SJCRH30 (cell line): Measurements from ENCODE around the gene HTRA3. TPM values are rescaled to one million over a fixed set of nuclear protein-coding genes. Genes with fewer than 3 reads are reported as not detected.

Experiments used
- DNase-seq, 2 experiments: peaks; one replicate each; pipeline ENCODE4 v3.0.0-alpha.2; 2015 to 2020
- H3K27ac ChIP-seq: fragments of 250-450 bp; sonication (Bioruptor Pico); 2 replicates; pipeline ENCODE4 v1.5.1; 2020; ENCODE audit warnings: mild to moderate bottlenecking, moderate library complexity
- H3K27me3 ChIP-seq: fragments of 250-450 bp; sonication (Bioruptor Pico); 2 replicates; pipeline ENCODE4 v1.5.1; 2020; ENCODE audit warnings: mild to moderate bottlenecking, moderate library complexity
- H3K36me3 ChIP-seq: fragments of 250-450 bp; sonication (Bioruptor Pico); 2 replicates; pipeline ENCODE4 v1.5.1; 2020; ENCODE audit warnings: mild to moderate bottlenecking, moderate library complexity
- H3K4me1 ChIP-seq: fragments of 250-450 bp; sonication (Bioruptor Pico); 2 replicates; pipeline ENCODE4 v1.5.1; 2020; ENCODE audit warnings: mild to moderate bottlenecking, moderate library complexity
- H3K4me3 ChIP-seq: fragments of 250-450 bp; sonication (Bioruptor Pico); 2 replicates; pipeline ENCODE4 v1.5.1; 2020; ENCODE audit warnings: mild to moderate bottlenecking, moderate library complexity
- H3K9me3 ChIP-seq: fragments of 250-450 bp; sonication (Bioruptor Pico); replicated peaks from 2 replicates; pipeline ENCODE4 v1.5.1; 2020; ENCODE audit warnings: mild to moderate bottlenecking, moderate library complexity
- total RNA-seq: library from RNA; depleted of rRNA; stranded (reverse); fragments of >200 nt; shearing (Covaris generic); gene quantifications from 2 replicates; pipeline ENCODE4 v1.2.3, GENCODE V29; 2014

HTRA3 gene
- total RNA-seq, 1 experiment from 2014 or later = 0.08 TPM

DNA sequence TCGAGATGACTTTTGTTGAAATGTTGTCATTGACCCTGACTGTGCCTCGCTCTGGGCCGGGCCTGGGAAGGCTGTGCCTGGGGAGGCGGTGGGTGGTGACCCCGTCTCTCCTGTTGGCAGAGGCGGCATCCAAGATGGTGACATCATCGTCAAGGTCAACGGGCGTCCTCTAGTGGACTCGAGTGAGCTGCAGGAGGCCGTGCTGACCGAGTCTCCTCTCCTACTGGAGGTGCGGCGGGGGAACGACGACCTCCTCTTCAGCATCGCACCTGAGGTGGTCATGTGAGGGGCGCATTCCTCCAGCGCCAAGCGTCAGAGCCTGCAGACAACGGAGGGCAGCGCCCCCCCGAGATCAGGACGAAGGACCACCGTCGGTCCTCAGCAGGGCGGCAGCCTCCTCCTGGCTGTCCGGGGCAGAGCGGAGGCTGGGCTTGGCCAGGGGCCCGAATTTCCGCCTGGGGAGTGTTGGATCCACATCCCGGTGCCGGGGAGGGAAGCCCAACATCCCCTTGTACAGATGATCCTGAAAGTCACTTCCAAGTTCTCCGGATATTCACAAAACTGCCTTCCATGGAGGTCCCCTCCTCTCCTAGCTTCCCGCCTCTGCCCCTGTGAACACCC lies 36.4 kb downstream of the HTRA3 start:
- DNase-seq = no peak
- no peaks in the 10 kb centered on the region for H3K9me3 ChIP-seq
- H3K36me3 ChIP-seq = no peaks in the 10 kb centered on the region
- H3K27ac ChIP-seq = no peak overlapping the region
- H3K4me3 ChIP-seq = no peak overlapping the region
- H3K4me1 ChIP-seq = no peaks in the 10 kb centered on the region
- 0 out of 2 replicates have a peak, but pooled peaks cover 7% of the 10 kb centered on the region for H3K27me3 ChIP-seq

DNA sequence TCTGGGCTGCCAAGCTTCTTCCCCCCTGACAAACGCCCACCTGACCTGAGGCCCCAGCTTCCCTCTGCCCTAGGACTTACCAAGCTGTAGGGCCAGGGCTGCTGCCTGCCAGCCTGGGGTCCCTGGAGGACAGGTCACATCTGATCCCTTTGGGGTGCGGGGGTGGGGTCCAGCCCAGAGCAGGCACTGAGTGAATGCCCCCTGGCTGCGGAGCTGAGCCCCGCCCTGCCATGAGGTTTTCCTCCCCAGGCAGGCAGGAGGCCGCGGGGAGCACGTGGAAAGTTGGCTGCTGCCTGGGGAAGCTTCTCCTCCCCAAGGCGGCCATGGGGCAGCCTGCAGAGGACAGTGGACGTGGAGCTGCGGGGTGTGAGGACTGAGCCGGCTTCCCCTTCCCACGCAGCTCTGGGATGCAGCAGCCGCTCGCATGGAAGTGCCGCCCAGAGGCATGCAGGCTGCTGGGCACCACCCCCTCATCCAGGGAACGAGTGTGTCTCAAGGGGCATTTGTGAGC lies 37.0 kb downstream of the HTRA3 start:
- no peak overlapping the region for H3K4me3 ChIP-seq
- 0 out of 2 replicates have a peak, but pooled peaks cover 7% of the 10 kb centered on the region for H3K27me3 ChIP-seq
- DNase-seq = peak in 1 of 2 experiments; percentile 24
- H3K27ac ChIP-seq = no peak overlapping the region
- no peaks in the 10 kb centered on the region for H3K4me1 ChIP-seq
- H3K36me3 ChIP-seq = no peaks in the 10 kb centered on the region
- no peaks in the 10 kb centered on the region for H3K9me3 ChIP-seq

DNA sequence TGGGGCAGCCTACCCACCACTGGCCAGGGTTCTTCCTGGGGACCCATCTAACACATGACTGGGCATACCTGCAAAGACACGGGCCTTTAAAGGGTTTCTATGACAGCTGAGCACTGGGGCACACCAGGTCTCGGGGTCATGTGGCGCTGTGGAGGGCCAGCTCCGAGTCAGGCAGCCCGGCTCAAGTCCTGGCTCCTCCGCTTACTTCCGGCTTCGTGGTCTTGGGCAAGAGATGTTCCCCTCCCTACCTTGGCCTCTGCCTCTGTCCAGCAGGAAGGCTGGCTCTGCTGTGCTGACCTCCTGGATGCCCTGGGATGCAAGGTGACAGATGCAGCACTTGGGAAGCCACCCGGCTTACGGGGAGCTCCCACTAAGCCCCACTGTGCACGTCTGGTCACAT lies 37.6 kb downstream of the HTRA3 start:
- Histone ChIP-seq H3K9me3 (no peaks in the 10 kb centered on the region), H3K27ac (no peak overlapping the region), H3K4me3 (no peak overlapping the region), H3K27me3 (0 out of 2 replicates have a peak, but pooled peaks cover 7% of the 10 kb centered on the region), H3K36me3 (no peaks in the 10 kb centered on the region), H3K4me1 (no peaks in the 10 kb centered on the region)
- no peak for DNase-seq

- Histone ChIP-seq H3K36me3 (no peaks in the 10 kb centered on the region), H3K9me3 (no peaks in the 10 kb centered on the region; the same call in 1 of the 2 replicates), H3K27me3 (0 out of 2 replicates have a peak, but pooled peaks cover 7% of the 10 kb centered on the region), H3K4me3 (no peak overlapping the region), H3K27ac (no peak overlapping the region), H3K4me1 (no peaks in the 10 kb centered on the region)
- DNase-seq = no peak
Measured at GRCh38 chr4:8307714-8308113, 38.2 kb downstream of the HTRA3 start.

- Histone ChIP-seq H3K27me3 (0 out of 2 replicates have a peak, but pooled peaks cover 7% of the 10 kb centered on the region), H3K4me1 (no peaks in the 10 kb centered on the region), H3K27ac (no peak overlapping the region), H3K4me3 (no peak overlapping the region), H3K9me3 (no peaks in the 10 kb centered on the region; the same call in 1 of the 2 replicates), H3K36me3 (no peaks in the 10 kb centered on the region)
- no peak for DNase-seq
Measured at GRCh38 chr4:8308144-8308543, 38.6 kb downstream of the HTRA3 start.

- no peaks in the 10 kb centered on the region for H3K36me3 ChIP-seq
- H3K4me3 ChIP-seq = no peak overlapping the region
Measured at GRCh38 chr4:8308856-8309771, 39.6 kb downstream of the HTRA3 start.

GRCh38 chr4:8310306-8310705 lies 40.8 kb downstream of the HTRA3 start:
- no peaks in the 10 kb centered on the region; the same call in 1 of the 2 replicates for H3K4me1 ChIP-seq
- no peaks in the 10 kb centered on the region for H3K36me3 ChIP-seq
- no peak for DNase-seq

More at GRCh38 chr4:8308856-8309771, 39.6 kb downstream of the HTRA3 start:
- H3K9me3 ChIP-seq = no peaks in the 10 kb centered on the region; the same call in 1 of the 2 replicates
- 0 out of 2 replicates have a peak, but pooled peaks cover 7% of the 10 kb centered on the region for H3K27me3 ChIP-seq
- DNase-seq = no peak
- H3K4me1 ChIP-seq = no peaks in the 10 kb centered on the region
- H3K27ac ChIP-seq = no peak overlapping the region

GRCh38 chr4:8311101-8312068 lies 41.8 kb downstream of the HTRA3 start:
- H3K4me3 ChIP-seq = no peak overlapping the region
- no peak overlapping the region for H3K27ac ChIP-seq
- DNase-seq = no peak
- no peaks in the 10 kb centered on the region for H3K36me3 ChIP-seq
- H3K27me3 ChIP-seq = 0 out of 2 replicates have a peak, but pooled peaks cover 7% of the 10 kb centered on the region
- H3K9me3 ChIP-seq = no peaks in the 10 kb centered on the region; the same call in 1 of the 2 replicates
- peaks cover 9% of the 10 kb centered on the region; the same call in 1 of the 2 replicates for H3K4me1 ChIP-seq

More at GRCh38 chr4:8310306-8310705, 40.8 kb downstream of the HTRA3 start:
- Histone ChIP-seq H3K9me3 (no peaks in the 10 kb centered on the region; the same call in 1 of the 2 replicates), H3K4me3 (no peak overlapping the region), H3K27me3 (0 out of 2 replicates have a peak, but pooled peaks cover 7% of the 10 kb centered on the region), H3K27ac (no peak overlapping the region)

DNA sequence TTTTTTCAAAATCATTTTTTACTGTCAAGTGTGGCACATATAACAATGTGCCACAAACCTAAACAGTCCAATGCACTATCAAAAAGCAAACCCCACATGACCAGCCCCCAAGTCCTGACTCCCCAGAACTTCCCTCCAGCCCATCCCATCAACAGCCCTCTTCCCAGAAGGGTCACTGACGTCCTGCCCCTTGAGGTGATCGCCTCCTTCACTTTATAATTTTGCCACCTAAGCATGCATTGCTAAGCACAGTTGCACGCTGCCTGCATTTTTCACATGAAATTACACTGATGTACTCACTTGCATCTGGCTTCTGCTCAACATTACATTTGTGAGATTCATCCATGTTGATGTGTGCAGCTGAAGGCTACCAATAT lies 42.5 kb downstream of the HTRA3 start:
- no peaks in the 10 kb centered on the region for H3K36me3 ChIP-seq
- H3K27ac ChIP-seq = no peak overlapping the region
- no peak for DNase-seq
- peaks cover 13% of the 10 kb centered on the region for H3K4me1 ChIP-seq
- no peak overlapping the region for H3K4me3 ChIP-seq
- peaks cover 7% of the 10 kb centered on the region; the same call in 1 of the 2 replicates for H3K27me3 ChIP-seq
- H3K9me3 ChIP-seq = no peaks in the 10 kb centered on the region; the same call in 1 of the 2 replicates

DNA sequence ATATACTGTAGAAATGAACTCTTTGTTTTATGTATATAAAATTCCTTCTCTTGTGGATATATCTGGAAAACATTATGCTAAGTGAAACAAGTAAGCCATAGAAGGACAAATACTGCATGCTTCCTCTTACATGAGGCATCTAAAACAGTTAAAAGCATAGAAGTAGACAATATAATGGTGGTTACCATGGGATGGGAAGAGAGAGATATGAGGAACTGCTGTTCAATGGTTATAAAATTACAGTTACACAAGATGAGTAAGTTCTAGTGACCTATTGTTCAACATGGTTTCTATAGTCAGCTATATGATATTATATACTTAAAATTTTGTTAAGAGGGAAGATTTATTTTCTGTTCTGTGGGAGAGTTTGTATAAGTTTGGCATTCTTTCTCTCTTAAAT lies 43.4 kb downstream of the HTRA3 start:
- no peaks in the 10 kb centered on the region for H3K36me3 ChIP-seq
- peaks cover 7% of the 10 kb centered on the region; the same call in 1 of the 2 replicates for H3K27me3 ChIP-seq
- DNase-seq = no peak
- H3K4me1 ChIP-seq = peaks cover 13% of the 10 kb centered on the region
- no peak overlapping the region for H3K4me3 ChIP-seq
- no peak overlapping the region for H3K27ac ChIP-seq
- H3K9me3 ChIP-seq = no peaks in the 10 kb centered on the region; the same call in 1 of the 2 replicates

DNA sequence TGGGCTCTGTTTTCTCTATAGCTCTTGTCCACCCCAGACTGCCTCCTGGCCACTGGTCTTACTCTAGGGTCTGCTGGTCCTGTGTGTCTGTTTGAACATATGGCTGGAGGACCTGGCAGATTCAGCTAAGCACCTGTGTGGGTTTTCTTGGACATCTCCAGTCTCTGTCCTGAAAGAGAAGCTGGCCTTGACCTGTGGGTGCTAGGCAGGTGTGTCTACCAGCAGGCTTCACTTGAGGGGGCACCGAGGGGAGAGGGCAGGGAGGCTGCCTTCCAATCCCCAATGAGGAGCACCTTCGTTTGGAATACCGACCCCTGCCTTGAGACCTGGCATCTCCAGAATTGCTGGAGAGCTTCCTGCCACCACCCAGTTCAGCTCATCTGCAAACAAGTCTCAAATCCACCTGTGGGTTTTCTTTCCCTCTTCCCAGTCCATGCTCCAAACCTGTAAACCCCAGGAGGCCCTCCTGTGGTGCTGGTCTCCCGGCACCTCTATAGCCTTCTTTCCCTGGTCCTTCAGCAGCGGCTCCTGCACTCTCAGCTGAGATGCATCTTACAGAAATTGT lies 45.2 kb downstream of the HTRA3 start:
- Histone ChIP-seq H3K27ac (no peak overlapping the region), H3K9me3 (no peaks in the 10 kb centered on the region; the same call in 1 of the 2 replicates), H3K36me3 (no peaks in the 10 kb centered on the region), H3K27me3 (peaks cover 3% of the 10 kb centered on the region; the same call in 1 of the 2 replicates), H3K4me1 (peaks cover 13% of the 10 kb centered on the region), H3K4me3 (no peak overlapping the region)
- no peak for DNase-seq

DNA sequence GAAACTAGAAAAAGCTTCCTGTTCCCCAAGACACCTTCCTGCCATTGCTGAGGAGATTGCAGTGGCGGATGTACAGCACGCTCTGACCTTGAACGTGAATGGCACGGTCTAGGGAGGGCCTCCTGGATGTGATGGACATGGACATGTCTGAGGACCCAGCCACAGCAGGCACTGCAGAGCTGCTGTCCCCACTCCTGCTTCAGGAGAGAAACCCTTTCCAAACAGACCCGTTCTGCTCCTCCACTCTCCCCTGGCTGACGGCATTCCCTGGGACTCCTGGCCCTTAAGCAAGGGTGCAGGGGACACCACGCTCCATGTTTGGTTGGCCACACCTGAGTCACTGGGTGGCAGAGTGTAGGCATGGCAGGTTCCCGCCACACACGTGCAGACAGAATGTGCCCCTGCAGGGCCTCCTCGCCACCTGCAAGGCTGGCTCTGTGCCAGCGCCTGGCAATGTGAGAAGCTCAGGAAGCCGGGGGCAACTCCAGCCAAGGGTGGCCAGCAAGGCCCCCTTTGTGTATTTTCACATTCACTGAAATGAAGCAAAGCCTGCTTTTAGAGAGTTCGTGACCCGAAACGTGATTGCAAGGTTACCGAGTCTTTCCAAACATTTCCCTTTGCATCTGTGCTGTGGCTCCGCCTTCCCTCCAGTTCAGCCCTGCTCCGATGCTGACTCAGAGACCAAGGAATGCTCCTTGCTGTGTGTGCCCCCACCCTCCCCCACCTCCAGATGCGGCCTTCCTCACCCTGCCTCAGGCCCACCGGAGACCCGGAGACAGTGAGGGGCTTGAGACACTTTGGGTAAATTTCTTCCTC lies 46.1 kb downstream of the HTRA3 start:
- no peaks in the 10 kb centered on the region; the same call in 1 of the 2 replicates for H3K27me3 ChIP-seq
- H3K36me3 ChIP-seq = no peaks in the 10 kb centered on the region
- no peaks in the 10 kb centered on the region; the same call in 1 of the 2 replicates for H3K9me3 ChIP-seq
- H3K4me3 ChIP-seq = no peak overlapping the region
- H3K4me1 ChIP-seq = peaks cover 13% of the 10 kb centered on the region
- peak; percentile 54 to 66 for DNase-seq
- H3K27ac ChIP-seq = no peak overlapping the region
